GM13977 (cell line): Measurements from ENCODE around the gene SIRT3.
A peak's percentile ranks its signal among the peaks of the same experiment; 100 is the strongest.
"Not testable (repeated sequence)": the region's sequence is repeated elsewhere in the genome, so short reads cannot be mapped to it uniquely, and the experiment has no call there.

Source experiments
- DNase-seq: peaks from one replicate; pipeline ENCODE4 v3.0.0; 2012; ENCODE audit warnings: low spot score
- in situ Hi-C: fragments of 300-500 bp; cut with MboI; formaldehyde crosslinking; loops from one replicate; pipeline ENCODE4 v1.12.0; 2022; ENCODE audit warnings: low sequenced_read_pairs, low pct_unique_long_range_greater_than_20kb, mixed read lengths, inconsistent platforms; ENCODE audit not compliant: unreplicated experiment
- TF ChIP-seq, protein P1 (sequence below): IDR thresholded peaks from 2 replicates; pipeline ENCODE4 v1.5.1; 2012; ENCODE audit warnings: mild to moderate bottlenecking, control low read depth; ENCODE audit not compliant: insufficient read depth; ENCODE audit errors: extremely low read depth, missing control alignments

Gene SIRT3

DNA sequence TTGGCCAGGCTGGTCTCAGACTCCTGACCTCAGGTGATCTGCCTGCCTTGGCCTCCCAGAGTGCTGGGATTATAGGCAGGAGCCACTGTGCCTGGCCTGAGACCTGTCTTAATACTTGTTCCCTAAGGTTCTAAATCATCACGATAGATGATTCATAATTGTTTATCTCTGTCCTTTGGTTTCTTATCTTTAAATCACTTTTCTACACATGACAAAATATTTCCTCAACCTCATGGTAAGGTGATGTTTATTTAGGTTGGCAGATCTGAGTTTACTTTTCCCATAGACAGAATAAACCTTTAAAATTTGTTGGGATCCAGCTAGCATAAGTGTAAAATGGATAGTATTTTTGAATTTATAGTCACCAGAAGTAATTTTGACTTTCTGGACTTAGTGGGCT, 4.2 kb upstream of the SIRT3 start:
- no peak for DNase-seq
- in situ Hi-C loops: no loop called here
- TF ChIP-seq, protein P1, sequence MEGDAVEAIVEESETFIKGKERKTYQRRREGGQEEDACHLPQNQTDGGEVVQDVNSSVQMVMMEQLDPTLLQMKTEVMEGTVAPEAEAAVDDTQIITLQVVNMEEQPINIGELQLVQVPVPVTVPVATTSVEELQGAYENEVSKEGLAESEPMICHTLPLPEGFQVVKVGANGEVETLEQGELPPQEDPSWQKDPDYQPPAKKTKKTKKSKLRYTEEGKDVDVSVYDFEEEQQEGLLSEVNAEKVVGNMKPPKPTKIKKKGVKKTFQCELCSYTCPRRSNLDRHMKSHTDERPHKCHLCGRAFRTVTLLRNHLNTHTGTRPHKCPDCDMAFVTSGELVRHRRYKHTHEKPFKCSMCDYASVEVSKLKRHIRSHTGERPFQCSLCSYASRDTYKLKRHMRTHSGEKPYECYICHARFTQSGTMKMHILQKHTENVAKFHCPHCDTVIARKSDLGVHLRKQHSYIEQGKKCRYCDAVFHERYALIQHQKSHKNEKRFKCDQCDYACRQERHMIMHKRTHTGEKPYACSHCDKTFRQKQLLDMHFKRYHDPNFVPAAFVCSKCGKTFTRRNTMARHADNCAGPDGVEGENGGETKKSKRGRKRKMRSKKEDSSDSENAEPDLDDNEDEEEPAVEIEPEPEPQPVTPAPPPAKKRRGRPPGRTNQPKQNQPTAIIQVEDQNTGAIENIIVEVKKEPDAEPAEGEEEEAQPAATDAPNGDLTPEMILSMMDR: no peak

DNA sequence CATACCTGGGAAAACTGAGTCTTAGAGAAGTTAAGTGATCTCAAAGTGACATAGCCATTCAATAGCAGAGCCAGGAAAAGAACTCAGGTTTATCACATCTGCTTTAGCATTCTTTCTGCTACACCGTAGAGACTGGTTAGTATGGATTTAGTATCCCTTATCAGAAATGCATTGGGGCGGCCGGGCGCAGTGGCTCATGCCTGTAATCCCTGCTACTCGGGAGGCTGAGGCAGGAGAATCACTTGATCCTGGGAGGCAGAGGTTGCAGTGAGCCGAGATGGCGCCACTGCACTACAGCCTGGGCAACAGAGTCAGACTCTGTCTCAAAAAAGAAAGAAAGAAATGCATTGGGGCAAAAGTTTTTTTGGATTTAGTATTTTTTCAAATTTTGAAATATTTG, 2.2 kb upstream of the SIRT3 start:
- in situ Hi-C loops, DNase-seq: not testable (repeated sequence)

DNA sequence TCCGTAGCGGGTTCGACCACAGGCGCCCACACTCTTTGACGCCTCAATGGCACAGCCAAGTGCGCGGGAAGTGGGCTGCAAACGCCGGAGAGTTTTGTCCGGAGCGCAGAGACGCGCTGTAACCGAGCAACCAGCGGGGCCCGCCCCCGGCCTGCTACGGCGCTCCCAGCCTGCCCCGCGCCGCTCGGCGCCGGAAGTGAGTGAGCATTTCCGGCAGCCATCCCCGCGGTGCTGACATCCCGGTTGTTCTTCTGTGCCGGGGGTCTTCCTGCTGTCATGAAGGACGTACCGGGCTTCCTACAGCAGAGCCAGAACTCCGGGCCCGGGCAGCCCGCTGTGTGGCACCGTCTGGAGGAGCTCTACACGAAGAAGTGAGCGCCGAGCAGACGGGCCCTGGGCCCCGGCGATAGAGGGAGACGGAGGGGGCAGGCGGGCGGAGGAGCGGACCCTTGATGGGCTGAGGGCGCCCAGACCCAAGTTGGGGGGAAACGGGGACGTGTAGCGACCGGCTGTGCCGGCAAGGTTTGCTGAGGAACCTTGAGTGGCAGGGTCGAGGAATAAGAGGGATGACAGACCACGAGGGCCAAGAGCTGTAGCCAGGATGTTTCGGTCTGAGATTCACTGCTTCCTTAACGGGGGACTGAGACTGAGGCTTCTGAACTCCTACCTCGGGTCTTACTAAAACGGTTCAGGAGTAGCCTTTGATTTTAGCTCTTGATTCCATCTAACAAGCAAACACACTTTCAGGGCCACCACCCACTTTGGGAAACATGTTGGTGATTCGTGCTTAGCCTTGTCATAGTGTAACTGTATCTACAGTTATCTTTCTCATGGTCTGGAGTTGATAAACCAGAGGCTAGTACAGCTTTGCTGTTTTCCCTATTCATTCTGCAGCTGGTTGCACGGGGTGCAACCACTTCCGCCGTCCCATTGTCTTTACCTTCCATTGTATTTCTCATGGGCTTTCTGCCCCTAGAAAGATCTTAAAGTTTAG, 929 bp upstream of the SIRT3 start, which contains the start of gene PSMD13:
TSS of gene PSMD13 (plus strand) at position 203 of the 994 bp plus-strand sequence. CDS start at position 277, 74 bp downstream.
- TF ChIP-seq, protein P1: no peak
- peak; percentile 94 for DNase-seq
- in situ Hi-C loops: no loop called here

DNA sequence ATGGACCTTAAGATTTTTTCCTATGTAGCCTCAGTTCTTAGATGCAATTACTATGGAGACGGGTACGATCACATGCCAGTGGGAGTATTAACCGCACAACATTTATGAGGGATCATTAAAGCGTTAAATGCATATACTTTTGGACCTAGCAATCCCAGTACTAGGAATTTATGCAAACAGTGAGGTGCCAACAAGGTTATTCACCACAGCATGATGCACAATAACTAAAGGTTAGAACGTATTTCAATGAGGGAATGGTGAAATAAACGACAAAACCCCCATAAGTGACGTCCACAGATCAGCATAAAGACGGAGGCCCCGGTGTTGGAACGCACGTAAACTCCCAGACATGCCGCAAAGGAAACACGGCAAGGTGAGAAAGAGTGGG, 539 bp downstream of the SIRT3 start:
- peak; percentile 51 for DNase-seq
- in situ Hi-C loops: no loop called here
- TF ChIP-seq, protein P1: no peak

DNA sequence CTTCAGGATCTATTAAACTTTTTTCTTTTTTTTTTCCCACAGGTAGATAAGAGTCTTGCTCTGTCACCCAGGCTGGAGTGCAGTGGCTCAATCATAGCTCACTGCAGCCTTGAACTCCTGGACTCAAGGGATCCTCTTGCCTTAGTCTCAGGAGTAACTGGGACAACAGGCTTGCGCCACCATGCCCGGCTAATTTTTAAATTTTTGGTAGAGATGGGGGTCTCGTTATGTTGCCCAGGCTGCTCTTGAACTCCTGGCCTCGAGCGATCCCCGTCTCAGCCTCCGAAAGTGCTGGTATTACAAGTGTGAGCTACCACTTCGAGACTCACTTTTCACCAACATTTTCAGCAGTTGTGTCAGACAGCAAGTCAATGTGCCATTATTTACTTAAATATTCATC, 962 bp downstream of the SIRT3 start:
- in situ Hi-C loops: no loop called here
- TF ChIP-seq, protein P1: no peak

DNA sequence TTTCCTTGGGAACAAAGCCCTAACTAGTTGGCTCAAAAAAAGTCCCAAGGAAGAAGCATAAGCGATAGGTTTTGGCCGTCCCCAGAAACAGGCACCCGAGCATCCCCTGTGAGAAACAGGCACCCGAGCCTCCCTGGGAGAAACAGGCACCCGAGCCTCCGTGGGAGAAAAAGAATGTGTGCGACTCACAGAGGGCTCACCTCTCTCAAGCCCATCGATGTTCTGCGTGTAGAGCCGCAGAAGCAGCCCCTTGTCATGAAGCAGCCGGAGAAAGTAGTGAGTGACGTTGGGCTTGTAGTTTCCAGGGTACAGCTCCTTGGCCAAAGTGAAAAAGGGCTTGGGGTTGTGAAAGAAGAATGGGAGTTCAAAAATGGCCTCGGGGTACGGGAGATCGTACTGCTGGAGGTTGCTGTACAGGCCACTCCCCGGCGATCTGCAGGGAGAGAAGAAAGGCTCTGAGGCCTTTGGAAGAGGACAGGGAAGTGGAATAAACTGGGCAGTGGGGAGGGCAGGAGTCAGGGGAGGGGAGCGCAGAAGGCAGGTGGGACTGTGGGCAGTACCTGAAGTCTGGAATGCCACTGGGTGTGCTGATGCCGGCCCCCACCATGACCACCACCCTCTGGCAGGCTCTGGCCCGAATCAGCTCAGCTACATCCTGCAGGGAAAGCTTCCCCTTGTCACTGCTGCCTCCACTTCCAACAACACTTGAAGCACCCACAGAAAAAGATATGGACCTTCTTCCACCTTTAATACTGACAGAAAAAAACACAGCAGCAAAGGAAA, 3.2 kb downstream of the SIRT3 start:
- TF ChIP-seq, protein P1: no peak
- DNase-seq: no peak
- in situ Hi-C loops: no loop called here

More for the DNA sequence above, 962 bp downstream of the SIRT3 start:
- DNase-seq: no peak
